Uterus (tissue), 4 donors: Measurements from ENCODE around the gene CIROP. TPM values are rescaled to one million over a fixed set of nuclear protein-coding genes. Genes with fewer than 3 reads are reported as not detected.

Experiments
- DNase-seq, 2 donors: peaks; one replicate each; pipeline ENCODE4 v3.0.0-alpha.2; 2019 to 2020
- H3K27ac ChIP-seq, 2 donors: fragments of 200-600 bp; sonication (generic); 1 replicate in 1 of 2; 2 replicates in 1 of 2; pipeline ENCODE4 v1.5.1; 2016 to 2018
- H3K27me3 ChIP-seq, 2 donors: fragments of 200-600 bp; sonication (generic); one replicate each; pipeline ENCODE4 v1.5.1; 2018 to 2019; ENCODE audit warnings: control low read depth in 1 of 2
- H3K36me3 ChIP-seq, 2 donors: fragments of 200-600 bp; sonication (generic); one replicate each; pipeline ENCODE4 v1.5.1; 2019; ENCODE audit warnings: control low read depth in 1 of 2
- H3K4me1 ChIP-seq, 2 donors: fragments of 200-600 bp; sonication (generic); one replicate each; pipeline ENCODE4 v1.5.1; 2018 to 2019; ENCODE audit warnings: control low read depth in 1 of 2
- H3K4me3 ChIP-seq, 2 donors: fragments of 200-600 bp; sonication (generic); 1 replicate in 1 of 2; 2 replicates in 1 of 2; pipeline ENCODE4 v1.5.1; 2018 to 2019; ENCODE audit warnings: mild to moderate bottlenecking in 1 of 2
- H3K9me3 ChIP-seq, 2 donors: fragments of 200-600 bp; sonication (generic); one replicate each; pipeline ENCODE4 v1.5.1; 2019; ENCODE audit warnings: control low read depth in 1 of 2
- CTCF ChIP-seq, 4 experiments: fragments of 200-600 bp in 2 of 4; fragments of 450-650 bp in 2 of 4; sonication (generic) in 2 of 4; IDR thresholded peaks; one replicate each; pipeline ENCODE4 v1.5.1; 2016 to 2019; ENCODE audit warnings: antibody characterized with exemption in 4 of 4, mild to moderate bottlenecking in 2 of 4, moderate library complexity in 1 of 4
- POLR2A ChIP-seq, 2 donors: fragments of 450-650 bp; IDR thresholded peaks; one replicate each; pipeline ENCODE4 v1.6.1; 2016; ENCODE audit warnings: antibody characterized with exemption in 2 of 2, mild to moderate bottlenecking in 1 of 2, moderate library complexity in 1 of 2
- intact Hi-C: fragments of 100-400 bp; cut with DNase I; formaldehyde crosslinking; loops from one replicate; pipeline ENCODE4 v1.15.1; 2023; ENCODE audit warnings: low total_unique reads
- total RNA-seq, 4 donors: library from RNA; depleted of rRNA in 3 of 4; stranded (reverse); fragments of >200 nt in 3 of 4; gene quantifications; one replicate each; pipeline versions ENCODE4 v1.1.0 to v1.2.4, GENCODE V29; 2014 to 2023
- donor health status: DM: yes; HTN: yes; CAD: no.

The CIROP gene
- total RNA-seq, 4 donors from 2014 or later: not detected

DNA sequence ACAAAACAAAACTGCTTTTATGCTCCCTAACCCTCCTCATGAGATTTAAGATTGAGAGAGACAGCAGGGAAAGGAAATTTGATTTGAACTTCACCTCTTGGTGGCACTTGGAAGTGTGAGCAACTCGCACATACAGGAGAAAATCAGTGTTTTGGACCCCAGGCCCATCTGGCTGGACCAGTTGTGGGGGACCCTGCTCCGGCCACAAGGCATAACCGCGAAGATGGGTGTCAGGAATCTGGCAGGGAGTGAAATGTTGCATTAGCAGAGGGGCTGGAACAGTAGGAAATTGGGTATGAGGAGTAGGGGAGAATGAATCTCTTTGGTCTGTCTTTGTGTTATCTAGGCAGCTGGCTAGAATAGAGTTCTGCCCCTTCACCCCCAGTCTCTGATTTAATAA lies 1.2 kb downstream of the CIROP start:
- Histone ChIP-seq H3K27me3 (no peaks in the 10 kb centered on the region), H3K9me3 (no peaks in the 10 kb centered on the region), H3K4me3 (no peak overlapping the region), H3K36me3 (no peaks in the 10 kb centered on the region), H3K4me1 (no peaks in the 10 kb centered on the region), H3K27ac (no peak overlapping the region)
- intact Hi-C loops: no loop called here
- no peak for DNase-seq
- TF ChIP-seq CTCF (IDR thresholded peaks at IDR 0.05): no peak
- no peak for TF ChIP-seq POLR2A (IDR thresholded peaks at IDR 0.05)

- Histone ChIP-seq H3K27ac (no peak overlapping the region), H3K27me3 (no peaks in the 10 kb centered on the region), H3K9me3 (no peaks in the 10 kb centered on the region), H3K4me3 (no peak overlapping the region), H3K4me1 (no peaks in the 10 kb centered on the region), H3K36me3 (no peaks in the 10 kb centered on the region)
- no peak for DNase-seq
- intact Hi-C loops: no loop called here
- no peak for TF ChIP-seq POLR2A (IDR thresholded peaks at IDR 0.05)
- no peak for TF ChIP-seq CTCF (IDR thresholded peaks at IDR 0.05)
Measured at GRCh38 chr14:23102801-23103200, 2.0 kb downstream of the CIROP start.

GRCh38 chr14:23101986-23102625 lies 2.7 kb downstream of the CIROP start:
- no peak overlapping the region for H3K4me3 ChIP-seq
- intact Hi-C loops: no loop called here
- no peak for TF ChIP-seq POLR2A (IDR thresholded peaks at IDR 0.05)
- no peak for TF ChIP-seq CTCF (IDR thresholded peaks at IDR 0.05)
- no peaks in the 10 kb centered on the region for H3K9me3 ChIP-seq
- H3K36me3 ChIP-seq: no peaks in the 10 kb centered on the region
- DNase-seq: no peak
- H3K27ac ChIP-seq: no peak overlapping the region
- H3K4me1 ChIP-seq: no peaks in the 10 kb centered on the region
- H3K27me3 ChIP-seq: no peaks in the 10 kb centered on the region

DNA sequence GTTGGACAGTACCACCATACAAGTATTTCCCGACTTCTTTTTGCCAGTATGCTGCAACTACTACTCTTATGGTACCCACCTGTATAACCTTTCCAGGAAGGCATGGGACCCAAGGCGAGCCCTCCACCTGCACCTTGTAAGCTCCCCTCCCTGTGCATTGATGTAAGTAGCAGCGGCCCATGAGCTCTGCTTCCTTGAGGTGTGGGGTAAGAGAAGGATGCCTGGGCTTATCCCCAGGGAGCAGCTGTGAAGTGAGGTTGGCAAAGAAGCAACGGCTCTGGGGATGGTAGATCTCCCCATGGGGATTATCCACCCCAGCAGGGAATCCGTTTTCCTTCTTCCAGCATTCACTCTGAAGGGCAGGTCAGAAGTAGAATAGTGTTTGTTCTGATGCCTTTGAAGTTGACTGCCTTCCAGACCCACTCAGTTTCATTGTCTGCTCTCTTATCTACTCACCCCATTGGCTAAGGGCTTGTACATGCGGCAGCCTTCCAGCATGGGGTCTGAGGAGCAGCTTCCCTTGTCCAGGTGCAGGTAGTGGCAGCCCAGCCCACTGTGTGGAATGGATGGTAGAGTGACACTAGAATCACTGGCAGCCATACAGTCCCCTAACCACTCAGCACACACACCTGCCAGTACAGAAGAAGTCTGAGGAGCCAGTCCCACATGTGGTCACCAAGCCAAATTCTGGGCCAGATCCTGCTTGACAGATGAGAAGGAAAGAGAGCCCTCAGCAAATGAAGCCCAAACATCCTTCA lies 3.4 kb downstream of the CIROP start:
- no peak for DNase-seq
- TF ChIP-seq CTCF (IDR thresholded peaks at IDR 0.05) (no peak), POLR2A (IDR thresholded peaks at IDR 0.05) (no peak)
- intact Hi-C loops: no loop called here
- H3K4me3 ChIP-seq: no peak overlapping the region
- no peaks in the 10 kb centered on the region for H3K9me3 ChIP-seq
- H3K4me1 ChIP-seq: no peaks in the 10 kb centered on the region
- no peaks in the 10 kb centered on the region for H3K27me3 ChIP-seq
- no peaks in the 10 kb centered on the region for H3K36me3 ChIP-seq
- no peak overlapping the region for H3K27ac ChIP-seq

DNA sequence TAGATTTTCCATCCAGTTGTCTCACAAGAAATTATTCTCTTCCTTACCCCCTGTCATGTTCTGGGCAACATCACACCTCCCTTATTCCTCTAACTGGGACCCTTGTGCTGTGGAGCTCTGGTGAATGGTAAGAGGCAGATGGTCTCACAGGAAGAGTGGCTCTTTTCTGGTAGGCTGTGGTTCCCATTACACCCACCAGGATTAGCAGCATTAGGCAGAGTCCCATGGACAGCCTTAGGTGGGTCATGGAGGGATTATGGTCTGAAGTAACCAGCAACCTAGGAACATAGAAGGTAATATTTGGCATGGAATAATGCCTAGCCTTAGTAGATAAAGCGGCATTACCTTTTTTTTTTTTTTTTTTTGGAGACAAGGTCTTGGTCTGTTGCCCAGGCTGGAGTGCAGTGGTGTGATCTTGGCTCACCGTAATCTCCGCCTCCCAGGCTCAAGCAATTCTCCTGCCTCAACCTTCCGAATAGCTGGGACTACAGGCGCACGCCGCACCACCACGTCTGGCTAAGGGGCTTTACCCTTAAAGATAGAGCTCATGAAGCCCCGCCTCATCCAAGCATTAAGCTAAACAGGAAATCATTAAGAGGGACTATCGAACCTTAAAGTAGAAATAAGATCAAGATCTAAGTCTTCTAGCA lies 5.5 kb downstream of the CIROP start:
- TF ChIP-seq POLR2A (IDR thresholded peaks at IDR 0.05) (no peak), CTCF (IDR thresholded peaks at IDR 0.05) (no peak)
- no peak for DNase-seq
- intact Hi-C loops: no loop called here
- Histone ChIP-seq H3K9me3 (no peaks in the 10 kb centered on the region), H3K27me3 (no peaks in the 10 kb centered on the region), H3K27ac (no peak overlapping the region), H3K4me3 (no peak overlapping the region), H3K4me1 (no peaks in the 10 kb centered on the region), H3K36me3 (no peaks in the 10 kb centered on the region)
